GM19351 (cell line): ENCODE results near the gene EIF5A.

Source experiments
- ATAC-seq: cut with Tn5 transposase; IDR thresholded peaks from one replicate; pipeline ENCODE4 v1.9.1; 2021; ENCODE audit warnings: mild to moderate bottlenecking, moderate library complexity; ENCODE audit not compliant: unreplicated experiment

The EIF5A gene

DNA sequence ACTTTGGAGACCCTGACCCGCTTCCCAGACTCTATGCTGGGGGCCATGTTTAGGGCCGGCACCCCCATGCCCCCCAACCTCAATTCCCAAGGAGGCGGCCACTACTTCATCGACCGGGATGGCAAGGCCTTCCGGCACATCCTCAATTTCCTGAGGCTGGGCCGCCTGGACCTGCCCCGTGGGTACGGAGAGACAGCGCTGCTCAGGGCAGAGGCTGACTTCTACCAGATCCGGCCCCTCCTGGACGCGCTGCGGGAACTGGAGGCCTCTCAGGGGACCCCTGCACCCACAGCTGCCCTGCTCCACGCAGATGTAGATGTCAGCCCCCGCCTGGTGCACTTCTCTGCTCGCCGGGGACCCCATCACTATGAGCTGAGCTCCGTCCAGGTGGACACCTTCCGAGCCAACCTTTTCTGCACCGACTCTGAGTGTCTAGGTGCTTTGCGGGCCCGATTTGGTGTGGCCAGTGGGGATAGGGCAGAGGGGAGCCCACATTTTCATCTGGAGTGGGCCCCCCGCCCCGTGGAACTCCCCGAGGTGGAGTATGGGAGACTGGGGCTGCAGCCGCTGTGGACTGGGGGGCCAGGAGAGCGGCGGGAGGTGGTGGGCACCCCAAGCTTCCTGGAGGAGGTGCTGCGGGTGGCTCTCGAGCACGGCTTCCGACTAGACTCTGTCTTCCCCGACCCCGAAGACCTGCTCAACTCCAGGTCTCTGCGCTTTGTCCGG, 45.6 kb downstream of the EIF5A start:
- no peak for ATAC-seq

DNA sequence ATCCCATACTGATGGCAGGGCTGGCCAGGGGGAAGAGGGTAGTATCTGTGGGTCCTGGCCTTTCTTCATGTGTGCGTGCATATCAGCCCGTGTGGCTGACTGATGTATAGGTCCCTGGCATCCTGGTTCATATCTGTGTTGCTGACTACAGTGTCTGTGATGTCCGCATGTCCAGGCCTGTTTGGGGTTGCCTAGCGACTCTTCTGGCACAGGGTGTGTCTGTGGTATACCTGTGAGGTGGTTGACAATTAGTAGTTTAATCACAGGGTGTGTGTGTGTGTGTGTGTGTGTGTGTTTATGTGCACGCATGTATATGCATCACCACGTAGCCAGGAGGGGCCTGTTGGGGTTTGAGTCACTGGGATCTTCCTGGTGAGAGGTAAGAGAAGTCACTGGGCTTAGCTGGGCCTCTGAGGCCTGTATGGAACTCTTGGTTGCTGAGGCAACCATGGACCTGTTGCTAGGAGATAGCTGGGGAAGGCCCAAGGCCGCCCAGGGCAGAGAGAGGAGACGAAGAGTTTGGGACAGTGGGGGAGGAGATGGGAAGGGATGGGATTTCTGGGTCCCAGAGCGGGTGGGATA, 46.9 kb downstream of the EIF5A start:
- ATAC-seq: no peak

DNA sequence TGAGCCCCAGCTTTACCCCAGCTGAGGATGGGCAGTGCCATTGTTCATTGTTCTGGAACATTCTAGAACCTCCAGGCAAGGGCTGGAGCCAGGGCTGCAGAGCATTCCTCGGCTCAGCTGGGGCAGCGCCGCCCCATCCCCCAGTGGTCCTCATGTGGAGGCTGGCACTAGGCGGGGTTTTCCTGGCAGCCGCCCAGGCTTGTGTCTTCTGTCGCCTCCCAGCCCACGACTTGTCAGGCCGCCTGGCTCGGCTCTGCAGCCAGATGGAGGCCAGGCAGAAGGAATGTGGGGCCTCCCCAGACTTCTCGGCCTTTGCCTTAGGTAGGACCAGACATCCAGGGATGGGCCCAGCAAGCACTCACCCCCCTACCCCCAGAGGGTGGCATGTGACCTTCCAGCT, 47.6 kb downstream of the EIF5A start, which contains the start of gene TMEM95:
Gene TMEM95, plus strand, starts transcription at position 104 of the 400 bp plus-strand sequence. Its CDS starts 49 bp downstream, at position 153.
- ATAC-seq: no peak

DNA sequence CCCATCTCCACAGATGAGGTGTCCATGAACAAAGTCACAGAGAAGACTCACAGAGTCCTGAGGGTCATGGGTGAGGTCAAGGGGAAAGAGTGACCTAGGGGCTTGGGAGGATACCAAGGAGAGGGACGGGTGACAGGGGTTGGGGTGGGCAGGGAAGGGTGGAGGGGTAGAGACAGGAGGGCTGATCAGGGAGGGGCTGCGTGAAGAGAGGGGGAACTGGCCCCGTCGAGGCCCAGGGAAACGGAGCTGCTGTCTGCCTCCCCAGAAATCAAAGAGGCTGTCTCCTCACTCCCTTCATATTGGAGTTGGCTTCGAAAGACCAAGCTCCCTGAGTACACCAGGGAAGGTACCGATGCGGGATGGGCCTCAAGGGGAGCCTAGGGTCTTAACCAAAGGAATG, 48.1 kb downstream of the EIF5A start:
- no peak for ATAC-seq

DNA sequence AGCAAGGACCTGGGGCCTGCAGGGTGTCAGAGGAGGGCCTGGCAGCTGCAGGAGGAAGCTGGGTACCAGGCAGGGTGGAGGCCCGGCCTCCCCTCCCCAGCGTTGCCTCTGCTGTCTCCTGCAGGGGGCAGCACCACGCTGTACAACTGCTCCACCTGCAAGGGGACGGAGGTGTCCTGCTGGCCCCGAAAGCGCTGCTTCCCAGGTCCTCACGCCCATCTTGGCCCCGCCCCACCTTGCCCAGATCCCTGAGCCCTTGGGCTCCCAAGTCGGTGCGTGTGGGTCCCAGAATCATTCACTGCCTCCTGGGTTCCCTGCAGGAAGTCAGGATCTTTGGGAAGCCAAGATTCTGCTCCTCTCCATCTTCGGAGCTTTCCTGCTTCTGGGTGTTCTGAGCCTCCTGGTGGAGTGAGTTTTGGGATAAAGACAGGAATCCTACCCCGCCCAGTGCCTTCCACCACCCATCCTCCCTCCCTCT, 48.7 kb downstream of the EIF5A start:
- ATAC-seq: no peak

DNA sequence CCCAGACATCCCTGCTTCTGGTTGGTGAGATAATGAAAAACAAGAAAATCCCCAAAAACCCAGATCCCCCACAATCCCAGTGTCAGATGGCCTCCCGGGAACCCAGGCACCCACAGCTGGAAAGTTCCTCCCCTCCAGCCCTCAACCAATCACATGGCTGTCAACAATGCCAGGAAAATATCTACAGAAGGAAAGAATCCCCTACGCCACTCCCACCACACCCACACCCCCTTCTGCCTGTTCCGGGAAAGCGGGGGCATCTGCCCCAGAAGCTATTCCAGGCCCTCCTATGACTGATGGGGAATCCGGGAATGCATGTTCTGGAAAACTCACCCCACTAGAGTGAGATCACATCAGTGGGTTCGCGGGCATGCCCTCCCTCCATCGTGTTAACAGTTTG, 49.3 kb downstream of the EIF5A start:
- ATAC-seq: no peak

DNA sequence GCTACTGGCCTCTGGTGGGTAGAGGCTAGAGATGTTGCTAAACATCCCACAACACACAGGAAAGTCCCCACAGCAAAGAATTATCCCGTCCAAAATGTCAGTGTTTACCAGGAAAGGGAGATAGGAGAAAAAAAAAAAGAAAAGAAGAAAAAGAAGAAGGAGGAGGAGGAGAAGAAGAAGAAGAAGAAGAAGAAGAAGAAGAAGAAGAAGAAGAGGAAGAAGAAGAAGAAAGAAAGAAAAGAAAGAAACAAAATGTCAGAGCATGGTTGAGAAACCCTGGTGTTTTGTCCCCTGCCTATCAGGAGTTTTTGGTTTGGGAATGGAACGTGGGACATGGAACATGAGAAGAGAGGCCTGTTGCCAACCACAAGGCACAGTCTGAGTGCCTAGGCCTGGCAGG, 50.0 kb downstream of the EIF5A start:
- no peak for ATAC-seq

DNA sequence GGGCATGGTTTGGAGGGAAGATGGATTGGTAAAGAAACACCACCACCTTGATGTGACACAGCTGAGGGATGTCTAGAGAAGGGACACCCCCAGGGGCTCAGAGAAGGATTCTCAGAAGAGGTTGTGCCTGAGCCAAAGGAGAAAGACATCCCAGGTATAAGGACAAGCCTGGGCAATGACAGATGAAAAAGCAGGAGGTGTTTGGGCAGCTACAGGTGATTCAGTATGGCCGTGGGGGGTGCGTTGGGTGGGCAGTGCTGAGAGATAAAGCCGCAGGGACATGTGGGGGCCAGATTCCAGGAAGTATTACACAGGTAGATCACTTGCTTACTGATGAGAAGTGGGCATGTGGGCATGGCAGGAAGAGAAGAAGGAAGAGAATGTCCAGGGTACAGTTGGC, 54.5 kb downstream of the EIF5A start:
- ATAC-seq: no peak
